UCSD-AML1 (cell line): ENCODE measurements around the gene MEG3.

ENCODE experiments used
- DNase-seq: peaks from one replicate; lab custom pipeline; 2025; ENCODE audit not compliant: unreplicated experiment; lab: John Stamatoyannopoulos, UW

Gene MEG3

GRCh38 chr14:100844421-100844820, 18.5 kb downstream of the MEG3 start:
- no peak for DNase-seq

- DNase-seq = no peak
Observed at GRCh38 chr14:100844846-100845245, 18.9 kb downstream of the MEG3 start.

GRCh38 chr14:100845341-100845740, 19.4 kb downstream of the MEG3 start:
- no peak for DNase-seq

- no peak for DNase-seq
Observed at GRCh38 chr14:100846309-100846859, 20.5 kb downstream of the MEG3 start.

- no peak for DNase-seq
Observed at GRCh38 chr14:100849115-100849781, 23.3 kb downstream of the MEG3 start.

GRCh38 chr14:100850841-100851585, 25.1 kb downstream of the MEG3 start:
- DNase-seq = peak; percentile 81

- DNase-seq = no peak
Observed at GRCh38 chr14:100851586-100851916, 25.6 kb downstream of the MEG3 start.

GRCh38 chr14:100851946-100852620, 26.2 kb downstream of the MEG3 start:
- DNase-seq = no peak

- DNase-seq = no peak
Observed at GRCh38 chr14:100854435-100854834, 28.5 kb downstream of the MEG3 start.

- DNase-seq = no peak
Observed at GRCh38 chr14:100855256-100855930, 29.5 kb downstream of the MEG3 start.

- no peak for DNase-seq
Observed at GRCh38 chr14:100856056-100856950, 30.4 kb downstream of the MEG3 start.

GRCh38 chr14:100857233-100857922, 31.5 kb downstream of the MEG3 start:
- no peak for DNase-seq

GRCh38 chr14:100857923-100858837, 32.3 kb downstream of the MEG3 start:
- DNase-seq = no peak

- DNase-seq = no peak
Observed at GRCh38 chr14:100858838-100859220, 32.9 kb downstream of the MEG3 start.

GRCh38 chr14:100859781-100860180, 33.9 kb downstream of the MEG3 start:
- DNase-seq = no peak

- DNase-seq = no peak
Observed at GRCh38 chr14:100860556-100861187, 34.8 kb downstream of the MEG3 start.

GRCh38 chr14:100861188-100861936, 35.4 kb downstream of the MEG3 start:
- DNase-seq = no peak

GRCh38 chr14:100861937-100862247, 36.0 kb downstream of the MEG3 start:
- no peak for DNase-seq
